ENCODE results near the gene GADD45B.
"Not testable (repeated sequence)": the region's sequence is repeated elsewhere in the genome, so short reads cannot be mapped to it uniquely, and the experiment has no call there.

The GADD45B gene

GRCh38 chr19:2469102-2469914, 6.6 kb upstream of the GADD45B start:
- peak; percentile 73 to 97 for DNase-seq (ENCODE audit: low read depth in 2 of 2)

DNA sequence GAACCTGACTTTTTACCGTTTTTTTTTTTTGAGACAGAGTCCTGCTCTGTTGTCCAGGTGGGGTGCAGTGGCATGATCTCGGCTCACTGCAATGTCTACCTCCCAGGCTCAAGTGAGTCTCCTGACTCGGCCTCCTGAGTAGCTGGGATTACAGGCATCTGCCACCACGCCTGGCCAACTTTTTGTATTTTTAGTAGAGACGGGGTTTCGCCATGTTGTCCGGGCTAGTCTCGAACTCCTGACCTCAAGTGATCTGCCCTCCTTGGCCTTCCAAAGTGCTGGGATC, 6.1 kb upstream of the GADD45B start:
- not testable (repeated sequence) for DNase-seq (ENCODE audit: low read depth in 2 of 2); H3K4me3 ChIP-seq (replicated peaks in 1 of 2; ENCODE audit: low read depth in 2 of 2, low read length in 2 of 2)

More at GRCh38 chr19:2469102-2469914, 6.6 kb upstream of the GADD45B start:
- no peak overlapping the region for H3K4me3 ChIP-seq (replicated peaks in 1 of 2; ENCODE audit: low read depth in 2 of 2, low read length in 2 of 2)
- TF ChIP-seq, protein P1, sequence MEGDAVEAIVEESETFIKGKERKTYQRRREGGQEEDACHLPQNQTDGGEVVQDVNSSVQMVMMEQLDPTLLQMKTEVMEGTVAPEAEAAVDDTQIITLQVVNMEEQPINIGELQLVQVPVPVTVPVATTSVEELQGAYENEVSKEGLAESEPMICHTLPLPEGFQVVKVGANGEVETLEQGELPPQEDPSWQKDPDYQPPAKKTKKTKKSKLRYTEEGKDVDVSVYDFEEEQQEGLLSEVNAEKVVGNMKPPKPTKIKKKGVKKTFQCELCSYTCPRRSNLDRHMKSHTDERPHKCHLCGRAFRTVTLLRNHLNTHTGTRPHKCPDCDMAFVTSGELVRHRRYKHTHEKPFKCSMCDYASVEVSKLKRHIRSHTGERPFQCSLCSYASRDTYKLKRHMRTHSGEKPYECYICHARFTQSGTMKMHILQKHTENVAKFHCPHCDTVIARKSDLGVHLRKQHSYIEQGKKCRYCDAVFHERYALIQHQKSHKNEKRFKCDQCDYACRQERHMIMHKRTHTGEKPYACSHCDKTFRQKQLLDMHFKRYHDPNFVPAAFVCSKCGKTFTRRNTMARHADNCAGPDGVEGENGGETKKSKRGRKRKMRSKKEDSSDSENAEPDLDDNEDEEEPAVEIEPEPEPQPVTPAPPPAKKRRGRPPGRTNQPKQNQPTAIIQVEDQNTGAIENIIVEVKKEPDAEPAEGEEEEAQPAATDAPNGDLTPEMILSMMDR (IDR thresholded peaks at IDR 0.05; ENCODE audit: low read depth, low read length): no peak

DNA sequence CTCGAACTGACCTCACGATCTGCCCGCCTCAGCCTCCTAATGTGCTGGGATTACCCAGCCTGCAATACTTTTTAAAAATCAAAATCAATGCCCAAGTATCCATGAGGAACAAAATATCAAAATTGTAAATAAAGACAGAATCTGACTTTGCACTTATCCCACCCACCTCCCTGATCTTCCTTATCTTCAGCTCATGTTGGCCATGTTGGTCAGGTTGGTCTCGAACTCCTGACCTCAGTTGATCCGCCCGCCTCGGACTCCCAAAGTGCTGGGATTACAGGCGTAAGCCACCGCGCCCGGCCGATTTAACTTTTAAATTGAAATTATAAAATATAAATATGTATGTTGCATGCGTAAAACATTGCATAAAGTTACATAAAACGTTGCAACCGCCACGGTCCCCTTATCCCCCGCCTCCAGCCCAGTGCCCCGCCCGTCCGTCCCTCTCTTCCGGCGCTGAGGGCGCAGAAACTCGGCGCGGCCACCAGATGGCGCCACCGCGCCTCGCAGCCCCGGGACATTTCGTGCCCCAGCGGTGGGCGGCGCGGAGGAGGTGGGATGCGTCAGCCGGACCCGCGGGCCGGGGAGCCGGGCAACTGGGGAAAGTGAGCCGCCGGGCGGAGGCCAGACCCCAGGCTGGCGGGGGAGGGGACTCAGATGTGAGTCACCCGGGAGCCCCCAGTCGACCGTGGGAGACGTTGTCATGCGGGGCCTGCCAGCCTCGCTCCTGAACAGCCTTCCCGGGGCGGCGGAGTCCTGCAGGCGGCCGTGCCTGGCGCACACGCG, 1.5 kb upstream of the GADD45B start:
- TF ChIP-seq, protein P1 (IDR thresholded peaks at IDR 0.05; ENCODE audit: low read depth, low read length): peak; percentile 74
- DNase-seq (ENCODE audit: low read depth in 2 of 2): peak; percentile 90
- H3K4me3 ChIP-seq (replicated peaks in 1 of 2; ENCODE audit: low read depth in 2 of 2, low read length in 2 of 2): peak overlapping the region; percentile 64 to 69

DNA sequence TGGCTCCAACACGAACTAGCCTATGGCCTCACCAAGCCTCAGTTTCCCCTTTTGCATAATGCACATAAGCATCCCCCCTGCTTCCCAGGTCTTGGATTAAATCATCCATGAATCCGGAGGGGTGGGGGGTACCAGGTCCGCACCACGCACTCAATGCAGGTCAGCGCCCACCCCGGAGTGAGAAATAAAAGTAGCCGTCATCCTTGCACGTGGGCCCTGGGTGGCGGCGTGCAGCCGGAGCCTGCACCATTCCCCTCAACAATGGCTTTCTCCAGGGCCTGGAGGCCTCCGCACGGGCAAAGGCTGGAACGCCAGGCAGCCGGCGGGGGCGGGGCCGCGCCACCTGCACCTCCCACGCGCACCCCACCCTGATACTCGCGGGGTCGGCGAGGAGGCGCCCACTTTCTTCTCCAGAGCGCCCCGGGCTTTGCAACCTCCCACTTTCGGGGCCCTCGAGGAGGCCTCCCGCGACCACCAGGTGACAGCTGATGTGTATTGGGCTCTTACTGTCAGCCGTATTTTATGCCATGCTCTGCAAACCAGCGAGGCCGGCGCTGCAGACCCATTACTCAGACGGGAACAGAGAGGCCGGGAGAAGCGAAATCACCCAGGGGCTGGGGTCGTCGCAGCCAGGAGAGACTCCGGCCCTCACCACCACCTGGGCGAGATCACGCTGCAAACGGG, 767 bp upstream of the GADD45B start:
- peak; percentile 65 to 73 for DNase-seq (ENCODE audit: low read depth in 2 of 2)
- TF ChIP-seq, protein P1 (IDR thresholded peaks at IDR 0.05; ENCODE audit: low read depth, low read length): no peak
- H3K4me3 ChIP-seq (replicated peaks in 1 of 2; ENCODE audit: low read depth in 2 of 2, low read length in 2 of 2): peak overlapping the region; percentile 64 to 69

- peak overlapping the region; percentile 69 to 93 for H3K4me3 ChIP-seq (replicated peaks in 1 of 2; ENCODE audit: low read depth in 2 of 2, low read length in 2 of 2)
- peak; percentile 61 to 73 for DNase-seq (ENCODE audit: low read depth in 2 of 2)
- TF ChIP-seq, protein P1 (IDR thresholded peaks at IDR 0.05; ENCODE audit: low read depth, low read length): no peak
Measured at GRCh38 chr19:2476451-2477140, 669 bp downstream of the GADD45B start.

DNA sequence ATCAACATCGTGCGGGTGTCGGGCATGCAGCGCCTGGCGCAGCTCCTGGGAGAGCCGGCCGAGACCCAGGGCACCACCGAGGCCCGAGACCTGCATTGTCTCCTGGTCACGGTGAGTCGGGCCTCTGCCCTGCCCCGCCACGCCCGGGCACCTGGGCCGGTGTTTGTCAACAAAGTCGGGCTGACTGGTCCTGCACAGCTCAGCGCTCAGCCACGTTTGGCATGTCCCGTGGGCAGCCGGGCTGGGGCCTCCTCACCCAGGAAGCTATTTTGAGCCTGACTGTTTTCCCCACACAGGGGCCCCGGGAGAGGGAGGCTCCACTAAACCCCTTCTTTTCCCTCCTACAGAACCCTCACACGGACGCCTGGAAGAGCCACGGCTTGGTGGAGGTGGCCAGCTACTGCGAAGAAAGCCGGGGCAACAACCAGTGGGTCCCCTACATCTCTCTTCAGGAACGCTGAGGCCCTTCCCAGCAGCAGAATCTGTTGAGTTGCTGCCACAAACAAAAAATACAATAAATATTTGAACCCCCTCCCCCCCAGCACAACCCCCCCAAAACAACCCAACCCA, 1.3 kb downstream of the GADD45B start:
- DNase-seq (ENCODE audit: low read depth in 2 of 2): peak; percentile 42 to 51
- peak overlapping the region; percentile 69 to 93 for H3K4me3 ChIP-seq (replicated peaks in 1 of 2; ENCODE audit: low read depth in 2 of 2, low read length in 2 of 2)
- TF ChIP-seq, protein P1 (IDR thresholded peaks at IDR 0.05; ENCODE audit: low read depth, low read length): no peak

All from cardiac fibroblast (primary cell).